SK-N-SH treated with all-trans-retinoic acid at 6 μM for 48 hours (cell line): Measurements from ENCODE around the gene PXYLP1.
"Not testable (repeated sequence)": the region's sequence is repeated elsewhere in the genome, so short reads cannot be mapped to it uniquely, and the experiment has no call there.

Source experiments
- ATAC-seq: fragments of 200-7000 bp; cut with Tn5 transposase; 3 replicates; pipeline ENCODE4 v1.9.1; 2020; ENCODE audit warnings: mild to moderate bottlenecking, moderate library complexity
- ARNTL ChIP-seq: fragments of 450-650 bp; formaldehyde crosslinking; IDR thresholded peaks from 2 replicates; pipeline ENCODE4 v1.5.0; 2020; ENCODE audit warnings: low read depth, mild to moderate bottlenecking, moderate library complexity, borderline replicate concordance
- BACH2 ChIP-seq: fragments of 250-450 bp; sonication (Bioruptor Pico); IDR thresholded peaks from 2 replicates; pipeline ENCODE4 v1.9.0; 2021; ENCODE audit warnings: mild to moderate bottlenecking, borderline replicate concordance
- ESRRG ChIP-seq: fragments of 250-450 bp; sonication (Bioruptor Pico); IDR thresholded peaks from 2 replicates; pipeline ENCODE4 v1.6.1; 2021; ENCODE audit warnings: mild to moderate bottlenecking
- GLIS3 ChIP-seq: fragments of 250-450 bp; sonication (Bioruptor Pico); IDR thresholded peaks from 2 replicates; pipeline ENCODE4 v1.5.0; 2020; ENCODE audit warnings: mild to moderate bottlenecking, moderate library complexity
- ISL1 ChIP-seq: fragments of 250-450 bp; sonication (Bioruptor Pico); IDR thresholded peaks from 2 replicates; pipeline ENCODE4 v2.1.2; 2022; ENCODE audit warnings: mild to moderate bottlenecking, moderate library complexity
- OSR1 ChIP-seq: fragments of 250-450 bp; sonication (Bioruptor Pico); IDR thresholded peaks from 2 replicates; pipeline ENCODE4 v1.8.0; 2022; ENCODE audit warnings: moderate library complexity, mild to moderate bottlenecking, inconsistent platforms
- RARB ChIP-seq: fragments of 250-450 bp; sonication (Bioruptor Pico); IDR thresholded peaks from 2 replicates; pipeline ENCODE4 v1.8.0; 2021; ENCODE audit warnings: mild to moderate bottlenecking, moderate library complexity
- SNAI2 ChIP-seq: fragments of 250-450 bp; sonication (Bioruptor Pico); IDR thresholded peaks from 2 replicates; pipeline ENCODE4 v1.5.0; 2020; ENCODE audit warnings: mild to moderate bottlenecking, moderate library complexity
- TCF4 ChIP-seq: fragments of 250-450 bp; sonication (Bioruptor Pico); IDR thresholded peaks from 2 replicates; pipeline ENCODE4 v1.8.0; 2021; ENCODE audit warnings: mild to moderate bottlenecking, moderate library complexity, borderline replicate concordance
- TOX ChIP-seq: fragments of 250-450 bp; sonication (Bioruptor Pico); IDR thresholded peaks from 2 replicates; pipeline ENCODE4 v1.8.0; 2021; ENCODE audit warnings: mild to moderate bottlenecking, moderate library complexity, borderline replicate concordance
- ZC3H10 ChIP-seq: fragments of 250-450 bp; sonication (Bioruptor Pico); IDR thresholded peaks from 2 replicates; pipeline ENCODE4 v1.5.1; 2021; ENCODE audit warnings: mild to moderate bottlenecking, moderate library complexity
- ZFP3 ChIP-seq: fragments of 250-450 bp; sonication (Bioruptor Pico); IDR thresholded peaks from 2 replicates; pipeline ENCODE4 v1.5.0; 2020; ENCODE audit warnings: mild to moderate bottlenecking, moderate library complexity
- ZFP30 ChIP-seq: fragments of 450-650 bp; formaldehyde crosslinking; IDR thresholded peaks from 2 replicates; pipeline ENCODE4 v1.5.0; 2022; ENCODE audit warnings: mild to moderate bottlenecking, moderate library complexity
- ZNF565 ChIP-seq: fragments of 450-650 bp; formaldehyde crosslinking; conservative IDR thresholded peaks from 2 replicates; pipeline ENCODE4 v1.5.0; 2020; ENCODE audit warnings: low read depth, mild to moderate bottlenecking, moderate library complexity
- ZNF70 ChIP-seq: fragments of 450-650 bp; formaldehyde crosslinking; IDR thresholded peaks from 2 replicates; pipeline ENCODE4 v1.5.0; 2020; ENCODE audit warnings: mild to moderate bottlenecking, moderate library complexity
- ZNF8 ChIP-seq: fragments of 450-650 bp; formaldehyde crosslinking; IDR thresholded peaks from 2 replicates; pipeline ENCODE4 v1.5.0; 2020; ENCODE audit warnings: mild to moderate bottlenecking, moderate library complexity
- TF ChIP-seq, protein P1 (sequence below): fragments of 250-450 bp; sonication (Bioruptor Pico); IDR thresholded peaks from 2 replicates; pipeline ENCODE4 v1.8.0; 2020; ENCODE audit warnings: mild to moderate bottlenecking, moderate library complexity, borderline replicate concordance
- TF ChIP-seq, protein P2 (sequence below): fragments of 250-450 bp; sonication (Bioruptor Pico); IDR thresholded peaks from 2 replicates; pipeline ENCODE4 v1.5.1; 2020; ENCODE audit warnings: low read depth, mild to moderate bottlenecking, moderate library complexity
- TF ChIP-seq, protein P3 (sequence below): fragments of 250-450 bp; sonication (Bioruptor Pico); IDR thresholded peaks from 2 replicates; pipeline ENCODE4 v1.5.1; 2021; ENCODE audit warnings: mild to moderate bottlenecking, moderate library complexity
- TF ChIP-seq, protein P4 (sequence below): fragments of 250-450 bp; sonication (Bioruptor Pico); IDR thresholded peaks from 2 replicates; pipeline ENCODE4 v1.5.0; 2020; ENCODE audit warnings: mild to moderate bottlenecking, moderate library complexity

Gene PXYLP1

DNA sequence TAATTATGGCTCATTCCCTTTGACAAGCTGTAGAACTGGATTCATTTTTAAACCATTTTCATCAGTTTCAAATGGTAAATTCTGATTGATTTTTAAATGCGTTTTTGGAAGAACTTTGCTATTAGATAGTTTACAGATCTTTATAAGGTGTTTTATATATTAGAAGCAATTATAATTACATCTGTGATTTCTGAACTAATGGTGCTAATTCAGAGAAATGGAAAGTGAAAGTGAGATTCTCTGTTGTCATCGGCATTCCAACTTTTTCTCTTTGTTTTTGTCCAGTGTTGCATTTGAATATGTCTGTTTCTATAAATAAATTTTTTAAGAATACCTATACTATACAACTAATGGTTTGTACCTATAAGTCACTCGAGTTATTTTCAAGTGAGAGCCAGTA lies 62.7 kb downstream of the PXYLP1 start:
- no peak for ATAC-seq
- TF ChIP-seq SNAI2 (CRISPR knock-in tag): no peak
- TF ChIP-seq GLIS3 (CRISPR knock-in tag): no peak
- TF ChIP-seq ISL1 (CRISPR knock-in tag): no peak
- no peak for TF ChIP-seq ZNF70 (CRISPR knock-in tag)
- no peak for TF ChIP-seq ZNF565 (CRISPR knock-in tag)
- no peak for TF ChIP-seq RARB (CRISPR knock-in tag)
- no peak for TF ChIP-seq OSR1 (CRISPR knock-in tag)
- no peak for TF ChIP-seq TOX (CRISPR knock-in tag)
- TF ChIP-seq TCF4 (CRISPR knock-in tag): no peak
- no peak for TF ChIP-seq ZC3H10 (CRISPR knock-in tag)
- TF ChIP-seq BACH2 (CRISPR knock-in tag): no peak
- TF ChIP-seq ZFP30: no peak
- TF ChIP-seq, protein P1, sequence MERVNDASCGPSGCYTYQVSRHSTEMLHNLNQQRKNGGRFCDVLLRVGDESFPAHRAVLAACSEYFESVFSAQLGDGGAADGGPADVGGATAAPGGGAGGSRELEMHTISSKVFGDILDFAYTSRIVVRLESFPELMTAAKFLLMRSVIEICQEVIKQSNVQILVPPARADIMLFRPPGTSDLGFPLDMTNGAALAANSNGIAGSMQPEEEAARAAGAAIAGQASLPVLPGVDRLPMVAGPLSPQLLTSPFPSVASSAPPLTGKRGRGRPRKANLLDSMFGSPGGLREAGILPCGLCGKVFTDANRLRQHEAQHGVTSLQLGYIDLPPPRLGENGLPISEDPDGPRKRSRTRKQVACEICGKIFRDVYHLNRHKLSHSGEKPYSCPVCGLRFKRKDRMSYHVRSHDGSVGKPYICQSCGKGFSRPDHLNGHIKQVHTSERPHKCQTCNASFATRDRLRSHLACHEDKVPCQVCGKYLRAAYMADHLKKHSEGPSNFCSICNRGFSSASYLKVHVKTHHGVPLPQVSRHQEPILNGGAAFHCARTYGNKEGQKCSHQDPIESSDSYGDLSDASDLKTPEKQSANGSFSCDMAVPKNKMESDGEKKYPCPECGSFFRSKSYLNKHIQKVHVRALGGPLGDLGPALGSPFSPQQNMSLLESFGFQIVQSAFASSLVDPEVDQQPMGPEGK (CRISPR knock-in tag): no peak
- TF ChIP-seq ARNTL (CRISPR knock-in tag): no peak
- TF ChIP-seq, protein P2, sequence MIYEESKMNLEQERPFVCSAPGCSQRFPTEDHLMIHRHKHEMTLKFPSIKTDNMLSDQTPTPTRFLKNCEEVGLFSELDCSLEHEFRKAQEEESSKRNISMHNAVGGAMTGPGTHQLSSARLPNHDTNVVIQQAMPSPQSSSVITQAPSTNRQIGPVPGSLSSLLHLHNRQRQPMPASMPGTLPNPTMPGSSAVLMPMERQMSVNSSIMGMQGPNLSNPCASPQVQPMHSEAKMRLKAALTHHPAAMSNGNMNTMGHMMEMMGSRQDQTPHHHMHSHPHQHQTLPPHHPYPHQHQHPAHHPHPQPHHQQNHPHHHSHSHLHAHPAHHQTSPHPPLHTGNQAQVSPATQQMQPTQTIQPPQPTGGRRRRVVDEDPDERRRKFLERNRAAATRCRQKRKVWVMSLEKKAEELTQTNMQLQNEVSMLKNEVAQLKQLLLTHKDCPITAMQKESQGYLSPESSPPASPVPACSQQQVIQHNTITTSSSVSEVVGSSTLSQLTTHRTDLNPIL (CRISPR knock-in tag): no peak
- TF ChIP-seq ESRRG (CRISPR knock-in tag): no peak
- TF ChIP-seq, protein P3, sequence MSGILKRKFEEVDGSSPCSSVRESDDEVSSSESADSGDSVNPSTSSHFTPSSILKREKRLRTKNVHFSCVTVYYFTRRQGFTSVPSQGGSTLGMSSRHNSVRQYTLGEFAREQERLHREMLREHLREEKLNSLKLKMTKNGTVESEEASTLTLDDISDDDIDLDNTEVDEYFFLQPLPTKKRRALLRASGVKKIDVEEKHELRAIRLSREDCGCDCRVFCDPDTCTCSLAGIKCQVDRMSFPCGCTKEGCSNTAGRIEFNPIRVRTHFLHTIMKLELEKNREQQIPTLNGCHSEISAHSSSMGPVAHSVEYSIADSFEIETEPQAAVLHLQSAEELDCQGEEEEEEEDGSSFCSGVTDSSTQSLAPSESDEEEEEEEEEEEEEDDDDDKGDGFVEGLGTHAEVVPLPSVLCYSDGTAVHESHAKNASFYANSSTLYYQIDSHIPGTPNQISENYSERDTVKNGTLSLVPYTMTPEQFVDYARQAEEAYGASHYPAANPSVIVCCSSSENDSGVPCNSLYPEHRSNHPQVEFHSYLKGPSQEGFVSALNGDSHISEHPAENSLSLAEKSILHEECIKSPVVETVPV (CRISPR knock-in tag): no peak
- TF ChIP-seq, protein P4, sequence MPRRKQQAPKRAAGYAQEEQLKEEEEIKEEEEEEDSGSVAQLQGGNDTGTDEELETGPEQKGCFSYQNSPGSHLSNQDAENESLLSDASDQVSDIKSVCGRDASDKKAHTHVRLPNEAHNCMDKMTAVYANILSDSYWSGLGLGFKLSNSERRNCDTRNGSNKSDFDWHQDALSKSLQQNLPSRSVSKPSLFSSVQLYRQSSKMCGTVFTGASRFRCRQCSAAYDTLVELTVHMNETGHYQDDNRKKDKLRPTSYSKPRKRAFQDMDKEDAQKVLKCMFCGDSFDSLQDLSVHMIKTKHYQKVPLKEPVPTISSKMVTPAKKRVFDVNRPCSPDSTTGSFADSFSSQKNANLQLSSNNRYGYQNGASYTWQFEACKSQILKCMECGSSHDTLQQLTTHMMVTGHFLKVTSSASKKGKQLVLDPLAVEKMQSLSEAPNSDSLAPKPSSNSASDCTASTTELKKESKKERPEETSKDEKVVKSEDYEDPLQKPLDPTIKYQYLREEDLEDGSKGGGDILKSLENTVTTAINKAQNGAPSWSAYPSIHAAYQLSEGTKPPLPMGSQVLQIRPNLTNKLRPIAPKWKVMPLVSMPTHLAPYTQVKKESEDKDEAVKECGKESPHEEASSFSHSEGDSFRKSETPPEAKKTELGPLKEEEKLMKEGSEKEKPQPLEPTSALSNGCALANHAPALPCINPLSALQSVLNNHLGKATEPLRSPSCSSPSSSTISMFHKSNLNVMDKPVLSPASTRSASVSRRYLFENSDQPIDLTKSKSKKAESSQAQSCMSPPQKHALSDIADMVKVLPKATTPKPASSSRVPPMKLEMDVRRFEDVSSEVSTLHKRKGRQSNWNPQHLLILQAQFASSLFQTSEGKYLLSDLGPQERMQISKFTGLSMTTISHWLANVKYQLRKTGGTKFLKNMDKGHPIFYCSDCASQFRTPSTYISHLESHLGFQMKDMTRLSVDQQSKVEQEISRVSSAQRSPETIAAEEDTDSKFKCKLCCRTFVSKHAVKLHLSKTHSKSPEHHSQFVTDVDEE (CRISPR knock-in tag): no peak

DNA sequence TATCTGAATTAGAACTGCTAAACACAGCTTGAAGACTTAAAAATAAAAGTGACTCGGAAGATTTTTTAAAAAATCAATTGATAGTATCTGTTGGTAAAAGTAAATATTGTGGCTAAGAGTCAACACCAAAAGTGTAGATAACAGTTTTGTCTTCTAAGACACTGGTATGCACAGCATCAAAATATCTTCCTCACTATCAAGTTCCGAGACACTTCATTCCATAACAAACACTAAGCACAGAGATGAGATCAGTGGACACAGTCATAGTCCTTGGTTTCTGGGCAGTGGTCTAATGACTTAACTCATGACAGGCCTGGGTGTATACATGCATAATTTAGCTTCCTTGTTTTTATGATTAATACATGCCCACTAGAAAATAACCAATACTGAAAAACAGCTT lies 63.2 kb downstream of the PXYLP1 start:
- TF ChIP-seq ZFP3 (CRISPR knock-in tag): no peak
- peak; percentile 83 for ATAC-seq

DNA sequence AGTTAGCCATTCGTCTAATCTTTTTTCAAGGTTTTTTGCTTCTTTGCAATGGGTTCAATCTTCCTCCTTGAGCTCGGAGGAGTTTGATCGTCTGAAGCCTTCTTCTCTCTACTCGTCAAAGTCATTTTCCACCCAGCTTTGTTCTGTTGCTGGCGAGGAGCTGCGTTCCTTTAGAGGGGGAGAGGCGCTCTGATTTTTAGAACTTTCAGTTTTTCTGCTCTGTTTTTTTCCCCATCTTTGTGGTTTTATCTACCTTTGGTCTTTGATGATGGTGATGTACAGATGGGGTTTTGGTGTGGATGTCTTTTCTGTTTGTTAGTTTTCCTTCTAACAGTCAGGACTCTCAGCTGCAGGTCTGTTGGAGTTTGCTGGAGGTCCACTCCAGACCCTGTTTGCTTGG lies 68.8 kb downstream of the PXYLP1 start:
- not testable (repeated sequence) for ATAC-seq

DNA sequence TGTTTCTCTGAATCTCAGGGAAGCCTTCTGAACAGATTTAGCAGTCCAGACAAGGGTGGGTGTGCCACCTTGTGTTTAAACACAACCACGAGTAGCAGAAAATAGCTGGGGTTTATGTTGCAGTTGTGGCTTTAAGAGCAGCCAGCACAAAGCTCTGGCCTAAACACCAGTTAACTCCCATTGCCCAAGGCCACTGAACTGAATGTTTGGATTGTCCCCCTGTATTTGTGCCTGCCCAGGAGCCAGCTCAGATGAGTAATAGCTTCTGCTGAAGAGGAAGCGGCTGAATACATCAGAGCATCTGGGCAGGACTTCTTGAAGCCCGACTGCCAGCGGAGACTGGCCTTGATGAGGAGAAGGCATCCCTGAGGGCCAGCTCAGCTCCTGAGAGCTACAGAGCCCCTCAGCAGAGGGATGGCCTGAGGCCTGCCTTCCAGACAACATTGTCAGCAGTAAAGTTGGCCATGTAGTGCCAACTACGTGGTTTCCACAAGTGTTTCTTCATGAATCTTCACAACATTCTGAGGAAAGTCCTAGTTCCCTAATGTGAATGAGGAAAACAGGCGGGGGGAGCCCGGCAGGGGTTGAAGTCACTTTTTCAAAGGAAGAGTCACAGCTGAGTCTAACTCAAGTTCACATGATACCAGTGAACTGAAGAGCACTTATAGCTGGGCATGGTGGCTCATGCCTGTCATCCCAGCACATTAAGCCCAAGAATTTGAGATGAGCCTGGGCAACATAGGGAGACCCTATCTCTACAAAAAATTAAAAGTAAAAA lies 70.9 kb downstream of the PXYLP1 start:
- peak; percentile 30; the same call in 1 of the 3 replicates for ATAC-seq
- TF ChIP-seq ZNF565 (CRISPR knock-in tag): no peak
- no peak for TF ChIP-seq ESRRG (CRISPR knock-in tag)
- TF ChIP-seq, protein P1 (CRISPR knock-in tag): no peak
- TF ChIP-seq ZNF8: no peak
- TF ChIP-seq, protein P3 (CRISPR knock-in tag): no peak
- TF ChIP-seq, protein P4 (CRISPR knock-in tag): no peak
